ENCODE measurements around the gene ACSM3.

ACSM3 gene

GRCh38 chr16:20838240-20838639 is 74.4 kb downstream of the ACSM3 start:
- no peak for DNase-seq
- intact Hi-C loops (cut with DNase I) = no loop called here

- no peak for DNase-seq
- intact Hi-C loops (cut with DNase I) = no loop called here
These were observed 75.7 kb downstream of the ACSM3 start for GRCh38 chr16:20839504-20839903.

- intact Hi-C loops (cut with DNase I) = no loop called here
- DNase-seq = no peak
These were observed 80.2 kb downstream of the ACSM3 start for GRCh38 chr16:20844054-20844453.

- intact Hi-C loops (cut with DNase I) = no loop called here
These were observed 80.8 kb downstream of the ACSM3 start for GRCh38 chr16:20844588-20844987.

GRCh38 chr16:20846030-20846429 is 82.2 kb downstream of the ACSM3 start:
- intact Hi-C loops (cut with DNase I) = no loop called here

More at GRCh38 chr16:20844588-20844987, 80.8 kb downstream of the ACSM3 start:
- no peak for DNase-seq

GRCh38 chr16:20846551-20846950 is 82.7 kb downstream of the ACSM3 start:
- intact Hi-C loops (cut with DNase I) = no loop called here
- DNase-seq = no peak

More at GRCh38 chr16:20846030-20846429, 82.2 kb downstream of the ACSM3 start:
- no peak for DNase-seq
